Measurements from ENCODE around the gene ANKS1B.
"Not testable (repeated sequence)": the region's sequence is repeated elsewhere in the genome, so short reads cannot be mapped to it uniquely, and the experiment has no call there.

The ANKS1B gene

DNA sequence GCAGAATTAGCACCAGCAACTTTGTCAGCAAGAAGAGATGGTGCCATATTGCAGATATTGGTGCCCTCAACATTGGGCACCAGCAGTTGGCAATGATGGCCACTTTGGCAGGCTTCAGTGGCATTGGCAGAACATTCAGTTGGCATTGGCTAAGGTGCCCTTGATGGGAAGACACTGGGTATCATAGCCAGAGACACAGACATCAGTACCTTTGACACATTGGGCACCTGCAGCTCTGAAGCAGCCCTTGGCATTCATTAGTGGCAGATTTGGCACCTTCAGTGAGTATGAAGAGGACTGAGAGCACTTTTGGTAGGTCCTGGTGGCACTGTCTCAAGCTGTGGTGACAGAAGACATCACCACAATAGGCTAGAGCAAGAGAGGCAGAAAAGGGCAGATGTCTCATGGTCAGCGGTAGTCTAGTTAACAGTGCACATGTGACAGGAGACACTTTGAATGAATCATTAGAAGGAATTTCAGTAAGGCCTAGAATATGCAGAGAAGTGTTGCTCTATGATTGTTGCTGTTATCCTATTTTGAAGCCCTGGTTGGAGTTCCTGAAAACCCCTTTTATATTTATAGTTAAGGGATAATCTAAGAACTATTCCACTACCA lies 917.5 kb downstream of the ANKS1B start:
- no peak for DNase-seq (ENCODE audit: low read depth, low spot score)

DNA sequence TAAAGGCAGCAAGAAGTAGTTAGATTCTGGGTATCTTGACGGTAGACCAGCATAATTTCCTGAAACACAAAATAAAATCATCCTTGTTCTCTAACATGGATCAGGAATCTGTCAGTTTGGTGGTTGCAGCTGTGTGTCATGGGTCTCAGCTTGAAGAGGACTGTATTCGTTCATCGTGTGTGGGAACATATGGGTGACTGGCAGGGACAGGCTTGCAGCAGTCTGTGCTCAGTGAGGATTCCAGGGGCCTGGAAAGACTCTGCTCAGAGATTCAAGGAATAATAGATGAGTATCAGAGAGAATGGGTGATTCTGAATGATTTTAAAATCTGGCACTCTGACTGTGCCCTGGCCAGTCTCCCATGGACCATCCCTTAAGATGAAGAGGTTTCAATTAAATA lies 918.0 kb downstream of the ANKS1B start:
- DNase-seq (ENCODE audit: low read depth, low spot score), result no peak

DNA sequence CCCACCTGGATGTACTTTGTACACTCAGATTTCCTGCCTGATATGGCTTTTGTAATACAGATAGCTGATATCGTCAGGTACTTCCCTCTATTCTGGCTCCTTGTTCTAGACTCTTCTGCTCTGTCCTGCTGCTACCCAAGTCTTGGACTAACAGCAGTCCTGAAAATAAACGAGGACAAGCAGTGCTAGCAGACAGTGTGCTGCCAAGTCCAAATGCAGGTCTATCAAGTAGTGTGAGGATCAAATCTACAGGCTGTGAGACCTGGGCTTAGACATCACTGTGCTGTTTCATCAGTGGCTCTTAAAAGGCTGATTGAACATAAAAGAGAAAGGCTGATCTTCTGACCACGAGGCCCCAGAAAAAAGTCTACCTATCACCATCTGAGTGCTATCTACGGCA lies 921.6 kb downstream of the ANKS1B start:
- DNase-seq (ENCODE audit: low read depth, low spot score), result no peak

DNA sequence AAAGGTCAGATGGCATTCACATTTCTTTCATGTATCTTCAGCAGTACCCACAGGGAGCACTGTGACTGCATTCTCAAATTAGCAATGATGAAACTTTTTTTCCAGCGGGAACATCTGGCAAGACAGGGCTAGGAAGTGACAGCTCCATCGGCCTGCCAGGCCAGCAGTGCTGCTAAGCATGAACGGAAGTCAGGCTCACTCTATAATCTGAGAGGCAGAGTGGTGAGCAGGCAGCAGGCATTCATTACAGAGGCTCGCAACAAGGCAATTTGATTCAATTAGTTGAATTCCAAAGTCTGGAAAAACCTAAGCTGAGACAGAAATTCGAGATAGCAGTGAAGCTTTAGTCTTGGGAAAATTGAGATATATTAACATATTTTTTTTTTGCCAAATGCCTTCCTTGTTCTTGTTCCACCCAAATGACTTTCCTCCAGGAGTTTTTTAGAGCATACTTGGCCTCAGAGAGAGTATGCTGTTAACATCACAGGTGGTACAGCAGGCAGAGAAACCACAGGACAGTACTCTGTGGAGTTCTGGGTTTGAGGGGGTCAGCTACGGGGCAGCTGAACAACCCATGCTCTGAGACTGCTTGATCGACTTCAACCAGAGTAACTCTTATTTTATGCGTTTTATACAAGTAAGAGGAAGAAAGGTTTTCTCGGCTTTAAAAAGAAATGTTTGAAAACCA lies 924.8 kb downstream of the ANKS1B start:
- DNase-seq (ENCODE audit: low read depth, low spot score), result no peak

DNA sequence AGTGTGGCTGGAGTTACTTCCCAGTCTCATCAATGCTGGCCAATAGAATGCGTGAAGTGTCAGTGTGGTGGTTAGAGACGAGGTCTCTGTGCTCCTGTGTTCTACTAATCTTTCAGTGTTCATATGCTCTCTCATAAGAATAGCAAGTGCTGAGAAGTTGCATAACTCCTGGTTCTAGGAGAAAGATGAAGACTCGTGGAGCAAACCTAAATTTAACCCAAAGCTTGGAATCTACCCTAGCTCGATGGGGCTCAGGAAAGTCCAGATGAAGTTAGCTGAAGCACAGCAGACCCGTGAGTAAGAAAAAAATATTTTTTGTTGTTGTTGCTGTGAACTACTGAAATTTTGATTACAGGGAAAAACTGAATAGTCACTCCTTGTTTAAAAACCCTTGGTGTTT lies 927.1 kb downstream of the ANKS1B start:
- no peak for DNase-seq (ENCODE audit: low read depth, low spot score)

DNA sequence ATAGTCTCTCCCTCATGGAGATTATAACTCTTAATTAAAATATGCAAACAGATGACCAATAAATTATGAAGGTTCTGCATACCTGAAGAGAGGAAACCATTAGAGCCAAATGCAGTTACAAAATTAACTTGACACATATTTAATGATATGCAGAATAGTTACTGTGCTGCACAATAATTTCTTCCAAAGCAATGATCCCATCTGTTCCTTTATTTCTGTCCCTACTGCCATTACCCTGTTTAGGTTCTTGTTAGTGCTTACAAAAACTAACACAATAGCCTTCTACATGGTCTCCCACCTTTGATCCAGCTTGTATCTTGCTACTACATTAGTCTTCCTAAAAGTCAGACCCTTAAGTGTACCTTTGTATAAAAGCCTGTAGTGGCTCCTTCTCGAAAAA lies 928.5 kb downstream of the ANKS1B start:
- no peak for DNase-seq (ENCODE audit: low read depth, low spot score)

DNA sequence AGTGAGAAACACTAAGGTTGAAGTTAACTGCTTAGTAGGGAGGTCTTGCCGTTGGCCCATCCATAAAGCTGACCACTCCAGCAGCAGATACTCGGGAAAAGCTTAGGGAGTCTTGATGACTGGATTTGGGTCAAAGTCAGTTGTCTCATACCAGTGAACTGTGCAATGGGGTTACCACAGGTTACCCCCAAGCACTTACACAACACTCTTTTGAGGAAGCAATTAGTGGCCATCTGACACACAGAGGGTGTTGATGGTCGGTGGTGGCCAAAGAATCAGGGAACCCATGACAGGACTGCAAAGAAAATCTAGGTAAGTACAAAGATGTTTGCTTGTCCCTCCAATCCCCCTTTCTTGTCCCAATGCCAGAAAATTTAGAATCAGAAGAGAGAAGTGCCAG lies 929.4 kb downstream of the ANKS1B start:
- DNase-seq (ENCODE audit: low read depth, low spot score), result no peak

DNA sequence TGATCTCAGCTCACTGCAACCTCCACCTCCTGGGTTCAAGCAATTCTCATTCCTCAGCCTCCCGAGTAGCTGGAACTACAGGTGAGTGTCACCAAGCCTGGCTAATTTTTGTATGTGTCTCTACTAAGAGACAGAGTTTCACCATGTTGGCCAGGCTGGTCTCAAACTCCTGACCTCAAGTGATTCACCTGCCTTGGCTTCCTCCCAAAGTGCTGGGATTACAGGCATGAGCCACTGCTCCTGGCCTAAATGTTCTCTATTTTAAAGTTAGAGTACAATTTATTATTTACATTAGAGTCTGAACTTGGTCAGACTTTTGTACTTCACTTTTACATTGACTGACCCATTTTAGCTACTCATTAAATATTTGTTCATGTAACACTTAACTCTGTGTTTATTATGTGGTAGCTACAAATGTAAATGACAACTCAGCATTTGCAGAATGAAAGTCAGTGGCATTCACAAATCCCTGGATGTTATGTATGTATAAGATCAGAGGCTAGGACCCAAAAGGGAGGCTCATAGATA lies 930.1 kb downstream of the ANKS1B start:
- no peak for DNase-seq (ENCODE audit: low read depth, low spot score)

DNA sequence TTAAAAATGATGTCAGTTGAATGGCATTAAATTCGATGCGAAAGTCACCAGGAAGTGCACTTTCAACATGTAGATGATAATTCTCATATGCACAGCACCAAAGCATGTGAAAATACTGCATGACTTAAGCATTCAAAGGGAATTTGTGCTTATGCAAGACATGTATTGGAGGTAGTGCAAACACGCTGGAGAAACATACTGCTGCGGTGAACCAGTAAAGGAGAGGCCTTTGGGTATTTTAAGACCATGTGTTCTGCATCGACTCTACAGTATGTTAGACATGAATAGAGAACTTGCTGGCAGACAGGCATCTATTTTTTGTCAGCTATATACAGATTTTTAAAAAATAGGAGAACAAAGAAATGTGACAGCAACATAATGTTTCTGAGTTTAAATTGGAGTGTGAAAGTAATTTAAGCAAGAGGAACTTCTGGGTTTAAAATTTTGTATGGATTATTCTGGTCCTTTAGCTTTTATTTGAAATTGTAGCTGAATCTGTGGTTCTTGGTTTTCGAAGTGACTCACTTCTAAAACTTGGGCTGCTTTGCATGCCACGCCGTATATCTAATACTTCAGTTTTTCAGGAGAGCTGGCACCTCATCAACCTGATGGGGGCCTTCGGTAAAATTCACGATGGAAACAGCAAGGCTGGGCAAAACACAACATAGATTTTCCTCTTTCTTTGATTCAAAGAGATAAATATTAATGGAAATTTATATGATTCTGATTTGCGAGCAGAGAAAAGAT lies 930.9 kb downstream of the ANKS1B start:
- no peak for DNase-seq (ENCODE audit: low read depth, low spot score)

DNA sequence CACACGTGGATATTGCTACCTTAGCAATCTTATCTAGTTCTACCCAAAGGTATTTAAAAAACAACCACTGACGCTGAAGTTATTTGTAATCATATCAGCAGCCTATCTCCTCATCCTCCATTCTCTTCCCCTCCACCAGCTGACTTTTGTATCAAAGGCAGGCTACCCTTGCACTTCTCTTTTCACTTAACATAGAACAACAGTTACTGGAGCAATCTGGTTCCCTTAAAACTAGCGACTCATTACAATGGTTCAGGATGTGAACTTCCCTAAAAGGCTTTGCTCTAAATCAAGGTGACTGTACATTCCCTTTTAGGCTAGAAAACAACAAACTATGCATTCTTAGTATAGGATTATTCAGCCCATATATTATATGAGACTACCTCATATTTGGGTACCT lies 935.0 kb downstream of the ANKS1B start:
- DNase-seq (ENCODE audit: low read depth, low spot score), result no peak

DNA sequence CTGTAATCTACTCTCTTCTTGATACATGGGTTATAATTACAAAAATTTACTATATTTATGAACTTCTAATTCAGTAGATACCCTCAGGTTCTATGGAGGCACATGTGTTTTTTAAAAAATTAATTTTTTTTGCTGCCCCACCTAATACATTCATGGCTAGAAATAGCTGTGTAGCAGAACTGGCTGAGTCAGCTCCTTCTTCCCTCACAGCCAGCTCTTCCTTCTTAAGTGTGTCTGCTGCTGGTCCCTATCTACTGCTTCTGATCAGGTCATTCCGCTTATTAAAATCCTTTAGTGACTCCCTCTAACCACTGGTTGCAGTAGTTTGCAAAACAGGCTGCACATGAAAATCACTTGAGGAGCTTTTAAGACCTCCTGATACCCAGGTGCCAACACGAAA lies 939.6 kb downstream of the ANKS1B start:
- DNase-seq (ENCODE audit: low read depth, low spot score), result no peak

DNA sequence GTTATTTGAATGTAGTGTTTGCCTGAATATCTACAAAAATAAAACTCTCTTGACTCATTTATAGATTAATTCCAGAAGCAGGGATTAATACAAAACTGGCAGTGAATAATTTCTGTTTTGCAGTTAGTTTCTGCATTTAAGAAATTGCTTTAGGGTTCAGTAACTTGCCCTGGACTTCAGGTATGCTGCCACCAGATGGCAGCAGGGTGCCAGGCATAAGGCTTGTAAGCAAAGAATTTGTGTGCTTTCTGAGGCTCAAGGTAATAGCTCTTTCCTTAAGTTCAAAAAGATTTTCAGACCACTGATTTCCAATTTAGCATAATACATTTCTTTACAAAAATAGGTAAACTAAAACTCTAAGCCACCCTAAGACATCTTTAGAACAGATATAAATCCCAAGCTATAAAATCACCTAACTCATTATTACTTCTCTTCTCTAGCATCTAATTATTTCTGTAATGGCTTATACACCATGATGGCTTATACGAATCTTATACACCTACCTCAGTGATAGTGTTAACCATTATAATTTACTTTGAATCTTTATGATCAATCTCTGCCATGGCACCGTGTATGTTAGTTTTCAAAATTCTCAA lies 941.3 kb downstream of the ANKS1B start:
- no peak for DNase-seq (ENCODE audit: low read depth, low spot score)

DNA sequence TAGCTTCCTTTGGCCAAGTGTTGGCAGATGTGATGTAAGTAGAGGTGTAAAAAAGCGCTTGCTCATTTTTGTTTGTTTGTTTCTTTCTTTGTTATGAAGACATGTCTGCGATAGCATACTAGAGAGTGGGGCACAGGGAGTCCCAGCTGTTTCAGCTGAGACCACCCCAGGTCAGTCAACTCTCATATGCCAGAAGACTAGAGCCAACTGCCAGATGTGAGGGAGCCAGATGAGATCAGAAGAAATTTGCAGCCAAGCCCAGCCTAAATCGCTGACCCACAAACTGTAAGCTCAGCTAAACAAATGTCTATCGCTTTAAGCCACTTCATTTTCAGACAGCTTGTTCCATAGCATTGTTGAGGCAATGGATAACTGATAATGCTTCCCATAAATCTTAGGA lies 942.5 kb downstream of the ANKS1B start:
- no peak for DNase-seq (ENCODE audit: low read depth, low spot score)

DNA sequence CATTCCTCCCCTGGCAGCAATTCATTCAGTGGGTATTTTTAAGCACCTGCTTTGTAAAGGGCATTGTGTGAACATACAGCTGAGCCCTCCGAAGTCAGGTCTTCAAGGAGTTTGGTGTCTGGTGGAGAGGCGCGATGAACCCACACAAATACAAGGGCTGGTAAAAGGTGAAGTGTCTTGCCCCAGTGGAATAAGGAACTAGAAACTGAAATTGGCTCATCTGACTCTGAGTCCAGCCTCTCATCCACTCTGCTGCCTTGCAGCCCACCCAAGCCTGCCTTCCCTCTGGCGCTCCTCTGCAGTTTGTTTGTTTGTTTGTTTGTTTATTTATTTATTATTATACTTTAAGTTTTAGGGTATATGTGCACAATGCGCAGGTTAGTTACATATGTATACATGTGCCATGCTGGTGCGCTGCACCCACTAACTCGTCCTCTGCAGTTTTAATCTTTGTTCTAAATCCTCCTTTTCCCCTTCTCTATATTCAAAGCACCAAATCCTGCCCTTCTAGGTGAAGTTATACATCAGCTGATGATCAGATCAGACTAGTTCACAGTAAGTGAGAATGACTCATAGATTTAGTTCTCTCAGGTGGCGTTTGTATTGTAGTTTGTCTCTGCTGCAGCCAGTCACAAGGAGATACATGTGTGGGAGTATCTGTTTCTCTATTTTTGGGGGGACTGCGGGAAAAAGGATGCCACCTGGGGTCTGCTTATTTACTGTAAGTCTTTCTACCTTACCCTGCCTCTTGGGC lies 945.2 kb downstream of the ANKS1B start:
- DNase-seq (ENCODE audit: low read depth, low spot score), result no peak

DNA sequence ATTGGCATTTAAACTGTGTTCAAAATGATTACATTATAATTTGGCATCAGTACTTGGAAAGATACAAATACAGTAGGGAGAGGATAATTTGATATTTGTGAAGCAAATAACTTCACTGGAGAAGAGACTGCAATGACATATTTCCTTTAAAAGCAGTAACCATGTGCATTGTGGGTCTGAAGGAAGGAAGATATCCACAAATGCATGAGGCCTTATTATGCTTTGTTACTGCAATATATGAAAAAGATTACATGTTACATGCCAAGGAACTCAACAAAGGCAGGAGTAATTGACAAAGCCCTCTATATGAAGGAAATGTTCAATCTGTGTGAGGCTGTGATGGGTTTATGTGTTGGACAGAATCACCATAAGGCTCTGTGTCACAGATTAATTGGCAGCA lies 948.2 kb downstream of the ANKS1B start:
- DNase-seq (ENCODE audit: low read depth, low spot score), result no peak

DNA sequence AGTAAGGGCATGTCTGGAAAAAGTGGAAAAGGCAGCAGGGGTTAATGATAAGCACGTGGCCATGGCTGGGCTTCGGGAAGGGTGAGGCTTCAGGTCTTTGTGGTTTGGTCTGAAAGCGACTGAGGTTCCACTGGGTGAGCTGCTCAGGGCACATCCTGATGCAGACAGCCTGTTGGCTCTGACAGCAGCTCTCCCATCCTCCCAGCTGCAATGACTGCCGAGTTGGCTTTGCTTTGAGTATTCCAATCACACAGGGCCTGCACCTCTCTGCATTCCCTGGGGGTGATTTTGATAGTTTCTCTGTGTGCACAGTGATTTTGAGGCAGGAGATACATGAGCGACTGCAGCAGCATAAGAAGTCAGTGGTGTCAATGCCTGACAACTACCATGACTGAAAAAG lies 948.9 kb downstream of the ANKS1B start:
- no peak for DNase-seq (ENCODE audit: low read depth, low spot score)

DNA sequence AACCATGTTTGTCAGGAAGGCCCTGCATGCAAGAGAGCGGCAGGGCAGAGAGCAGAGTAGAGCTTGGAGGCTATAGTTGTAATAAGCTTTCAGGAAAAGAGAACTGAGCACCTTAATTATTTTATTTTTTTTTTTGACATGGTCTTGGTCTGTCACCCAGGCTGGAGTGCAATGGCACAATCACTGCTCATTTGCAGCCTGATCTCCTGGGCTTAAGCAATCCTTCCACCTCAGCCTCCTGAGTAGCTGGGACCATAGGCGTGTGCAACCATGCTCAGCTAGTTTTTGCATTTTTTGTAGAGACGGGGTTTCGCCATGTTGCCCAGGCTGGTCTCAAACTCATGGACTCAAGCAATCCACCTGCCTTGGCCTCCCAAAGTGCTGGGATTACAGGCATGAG lies 950.5 kb downstream of the ANKS1B start:
- not testable (repeated sequence) for DNase-seq (ENCODE audit: low read depth, low spot score)

DNA sequence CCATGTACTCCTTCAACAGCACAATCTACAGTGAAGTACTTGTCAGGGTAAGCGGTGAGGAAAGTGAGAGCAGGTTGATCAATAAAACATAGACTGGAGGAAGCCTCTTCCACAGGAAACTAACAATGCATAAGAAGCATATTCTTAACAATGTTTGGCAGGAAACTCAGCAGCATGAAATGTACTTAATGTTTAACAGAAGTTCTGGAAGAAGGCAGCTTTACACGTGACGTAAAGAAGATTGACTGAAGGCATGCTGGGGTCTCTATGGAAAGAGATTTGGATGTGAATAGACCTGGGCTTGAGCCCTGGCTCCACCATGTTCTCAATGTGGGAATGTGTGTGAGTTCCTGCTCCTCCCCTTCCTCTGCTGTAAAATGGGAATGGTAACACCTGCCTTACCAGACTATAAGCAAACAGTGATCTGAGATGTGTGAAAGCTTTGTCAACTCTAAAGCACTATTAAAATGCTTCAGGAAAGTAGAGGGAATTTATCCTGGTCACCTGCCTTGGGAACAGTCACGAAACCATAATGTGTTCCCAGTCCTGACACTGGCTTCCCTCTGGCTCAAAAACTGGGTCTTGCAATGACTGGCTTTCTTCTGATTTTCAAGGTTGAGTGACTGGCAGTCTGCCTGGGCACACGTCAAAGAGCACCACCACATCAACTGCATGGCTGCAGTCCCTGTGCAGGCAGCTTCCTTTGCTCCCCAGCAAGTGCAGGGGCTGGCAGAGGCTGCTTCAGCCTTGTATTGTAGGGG lies 955.0 kb downstream of the ANKS1B start:
- no peak for DNase-seq (ENCODE audit: low read depth, low spot score)

DNA sequence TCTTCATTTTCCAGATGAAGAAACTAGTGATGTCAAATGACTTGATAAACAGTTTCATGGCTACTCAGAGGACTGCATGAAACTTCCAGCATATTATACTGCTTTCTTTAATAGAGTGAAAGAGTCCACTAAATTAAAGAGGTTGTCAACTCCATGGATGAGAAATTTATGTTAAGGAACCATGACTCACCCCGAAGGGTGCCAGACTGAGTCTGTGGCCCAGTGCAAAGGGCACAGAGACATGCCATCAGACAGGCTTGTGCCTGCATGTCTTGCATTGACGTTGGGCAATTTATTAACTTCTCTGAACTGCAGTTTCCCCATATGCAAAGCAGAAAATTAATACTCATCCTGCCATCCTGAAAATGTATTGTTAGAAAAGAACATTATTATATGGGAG lies 957.3 kb downstream of the ANKS1B start:
- DNase-seq (ENCODE audit: low read depth, low spot score), result no peak

DNA sequence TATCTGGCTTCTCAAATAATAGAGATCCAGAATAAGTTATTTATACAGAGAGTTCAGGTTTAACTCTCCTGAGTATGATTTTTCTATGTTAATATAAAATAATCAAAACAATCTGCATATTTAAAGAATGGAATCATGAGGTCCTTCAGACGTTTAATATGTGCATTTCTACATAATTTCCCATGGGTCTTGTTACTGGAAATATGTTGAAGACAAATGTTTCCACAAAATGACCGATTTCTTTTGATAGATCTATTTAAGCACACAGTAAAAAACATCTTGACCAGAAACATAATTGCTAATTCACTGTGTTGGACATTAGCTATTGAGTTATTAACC lies 957.7 kb downstream of the ANKS1B start:
- no peak for DNase-seq (ENCODE audit: low read depth, low spot score)

All from activated CD4-positive, CD25-positive, alpha-beta regulatory T cell treated with anti-CD3 and anti-CD28 coated beads, Interleukin-2, amount 50 U/mL, for 16 hours (primary cell).